Ovary (tissue), 3 donors: ENCODE measurements around the gene PHF3.

ENCODE experiments used
- EP300 ChIP-seq: sonication (generic); formaldehyde crosslinking; IDR thresholded peaks from one replicate; pipeline ENCODE4 v1.6.1; 2017; ENCODE audit warnings: antibody characterized with exemption
- POLR2A ChIP-seq: fragments of 450-650 bp; IDR thresholded peaks from one replicate; pipeline ENCODE4 v1.6.1; 2017; ENCODE audit warnings: antibody characterized with exemption, mild to moderate bottlenecking, moderate library complexity
- TF ChIP-seq, protein P1 (sequence below), 3 donors: fragments of 450-650 bp in 2 of 3; fragments of 200-600 bp in 1 of 3; IDR thresholded peaks; one replicate each; pipeline versions ENCODE4 v1.5.1 to v1.8.0; 2016 to 2022; ENCODE audit warnings: antibody characterized with exemption in 3 of 3, mild to moderate bottlenecking in 1 of 3
- donor health status: DM: no; HTN: no; CAD: no.

- TF ChIP-seq, protein P1, sequence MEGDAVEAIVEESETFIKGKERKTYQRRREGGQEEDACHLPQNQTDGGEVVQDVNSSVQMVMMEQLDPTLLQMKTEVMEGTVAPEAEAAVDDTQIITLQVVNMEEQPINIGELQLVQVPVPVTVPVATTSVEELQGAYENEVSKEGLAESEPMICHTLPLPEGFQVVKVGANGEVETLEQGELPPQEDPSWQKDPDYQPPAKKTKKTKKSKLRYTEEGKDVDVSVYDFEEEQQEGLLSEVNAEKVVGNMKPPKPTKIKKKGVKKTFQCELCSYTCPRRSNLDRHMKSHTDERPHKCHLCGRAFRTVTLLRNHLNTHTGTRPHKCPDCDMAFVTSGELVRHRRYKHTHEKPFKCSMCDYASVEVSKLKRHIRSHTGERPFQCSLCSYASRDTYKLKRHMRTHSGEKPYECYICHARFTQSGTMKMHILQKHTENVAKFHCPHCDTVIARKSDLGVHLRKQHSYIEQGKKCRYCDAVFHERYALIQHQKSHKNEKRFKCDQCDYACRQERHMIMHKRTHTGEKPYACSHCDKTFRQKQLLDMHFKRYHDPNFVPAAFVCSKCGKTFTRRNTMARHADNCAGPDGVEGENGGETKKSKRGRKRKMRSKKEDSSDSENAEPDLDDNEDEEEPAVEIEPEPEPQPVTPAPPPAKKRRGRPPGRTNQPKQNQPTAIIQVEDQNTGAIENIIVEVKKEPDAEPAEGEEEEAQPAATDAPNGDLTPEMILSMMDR (IDR thresholded peaks at IDR 0.05): no peak
- no peak for TF ChIP-seq POLR2A
- no peak for TF ChIP-seq EP300
These were observed 24.7 kb upstream of the PHF3 start for GRCh38 chr6:63610944-63611343.
